Measurements from ENCODE around the gene SLX4IP. TPM values are rescaled to one million over a fixed set of nuclear protein-coding genes. Genes with fewer than 3 reads are reported as not detected.
A peak's percentile ranks its signal among the peaks of the same experiment; 100 is the strongest.

SLX4IP gene
- polyA plus RNA-seq, 2 of the 4 experiments (the other 2 are of a cell fraction): 3.4 to 7.5 TPM

DNA sequence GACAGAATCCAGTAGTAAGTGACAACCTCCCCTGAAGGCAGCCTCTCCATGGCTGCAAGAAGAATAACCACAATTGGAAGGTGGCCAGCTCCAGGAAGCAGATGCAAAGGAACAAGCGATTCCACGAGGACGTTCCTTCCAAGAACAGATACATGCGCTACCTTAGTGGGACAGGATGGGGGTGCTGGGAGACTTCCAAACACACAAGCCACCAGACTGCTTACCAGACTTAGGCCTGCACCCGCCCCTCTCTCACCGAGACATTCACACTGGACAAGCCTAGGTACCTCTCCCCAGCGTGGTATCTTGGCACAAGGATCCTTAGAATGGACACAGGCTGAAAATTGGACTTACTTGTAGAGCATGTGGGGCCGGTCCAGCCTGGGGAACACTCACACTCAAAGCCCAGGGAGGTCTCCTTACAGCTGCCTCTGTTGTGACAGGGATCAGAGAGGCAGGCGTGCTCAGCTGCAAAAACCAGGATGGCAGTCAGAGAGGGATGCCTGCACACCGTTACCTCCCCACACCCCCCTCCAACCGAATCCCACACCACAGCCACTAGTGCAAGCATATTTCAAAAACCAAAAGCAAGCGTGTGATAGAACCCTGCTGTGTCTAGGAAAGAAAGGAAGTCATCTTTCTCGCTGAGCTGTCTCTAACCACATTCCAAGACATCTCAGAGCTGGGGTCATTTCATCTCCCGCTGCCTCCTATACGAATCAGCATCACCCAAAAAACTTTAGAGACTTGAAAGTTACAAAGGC lies 216.3 kb downstream of the SLX4IP start:
- TF ChIP-seq KDM1A (IDR thresholded peaks at IDR 0.05; ENCODE audit: low read depth) (no peak), MAZ (IDR thresholded peaks at IDR 0.05; ENCODE audit: borderline replicate concordance, low read depth, low read length) (no peak), MYC (IDR thresholded peaks at IDR 0.05; ENCODE audit: borderline replicate concordance, low read length) (no peak), NPAS2 (CRISPR knock-in tag; IDR thresholded peaks at IDR 0.05; ENCODE audit: borderline replicate concordance) (no peak), RFX5 (IDR thresholded peaks at IDR 0.05) (no peak), POLR2AphosphoS2 (conservative IDR thresholded peaks at IDR 0.05; ENCODE audit: low read length) (0 out of 2 replicates have a peak, but pooled peaks have one; percentile 45), POLR2A (IDR thresholded peaks at IDR 0.05; ENCODE audit: low read length) (no peak), EHF (CRISPR knock-in tag; IDR thresholded peaks at IDR 0.05) (no peak), RARB (CRISPR knock-in tag; IDR thresholded peaks at IDR 0.05) (no peak), FOSL2 (IDR thresholded peaks at IDR 0.05) (no peak), FOSL2 (CRISPR knock-in tag; IDR thresholded peaks at IDR 0.05) (no peak), RAD21 (conservative IDR thresholded peaks at IDR 0.05 in 1 of 2, IDR thresholded peaks at IDR 0.05 in 1 of 2) (peak in 1 of 2 experiments; percentile 14; a peak in 1 of 5 replicates)
- TF ChIP-seq, protein P1, sequence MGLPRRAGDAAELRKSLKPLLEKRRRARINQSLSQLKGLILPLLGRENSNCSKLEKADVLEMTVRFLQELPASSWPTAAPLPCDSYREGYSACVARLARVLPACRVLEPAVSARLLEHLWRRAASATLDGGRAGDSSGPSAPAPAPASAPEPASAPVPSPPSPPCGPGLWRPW (IDR thresholded peaks at IDR 0.05): no peak
- POLR2A ChIA-PET: no interaction called here
- CTCF ChIA-PET: interaction anchor here (1.2 to 4.1 kb wide), 5 partner anchors 12 to 892 kb away, joined by 3 to 19 read pairs (median 4); no protein-coding TSS in a partner anchor
- Histone ChIP-seq H3K27ac (0 out of 6 replicates have a peak overlapping the region, but pooled peaks of 1 of the 2 experiments have one; percentile 2), H3K4me2 (no peak overlapping the region), H3K4me1 (peaks cover 26% of the 10 kb centered on the region; the same call in 2 of the 3 replicates), H3K9me3 (no peaks in the 10 kb centered on the region), H3K4me3 (no peak overlapping the region)
- FAIRE-seq (no peak), ATAC-seq (peak in 1 of 2 experiments; percentile 19; a peak in 3 of 6 replicates), DNase-seq (ENCODE audit: low read depth in 1 of 2, low spot score in 1 of 2) (no peak)
- WGBS (ENCODE audit: missing lambda C conversion rate): 92% methylated on average over 15 of the region's 15 CpGs

DNA sequence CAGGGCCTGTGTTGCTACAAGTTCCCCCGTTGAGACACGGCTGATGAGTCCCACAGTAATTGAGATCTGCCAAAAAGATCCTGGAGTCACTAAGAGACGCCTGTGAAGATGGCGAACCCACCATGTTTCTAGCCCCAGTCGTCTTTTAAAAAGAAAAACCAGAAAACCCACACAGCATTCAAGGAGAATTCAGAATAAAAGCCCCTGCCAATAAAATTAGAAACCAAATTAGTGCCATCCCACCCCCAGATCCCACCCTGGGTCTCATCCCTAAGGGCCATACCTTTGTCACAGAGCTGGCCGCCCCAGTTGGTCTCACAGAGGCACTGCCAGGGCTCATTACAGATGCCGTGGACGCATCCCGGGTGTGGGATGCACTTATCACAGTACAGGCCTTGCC lies 217.1 kb downstream of the SLX4IP start:
- no peak overlapping the region for H3K4me3 ChIP-seq
- FAIRE-seq: no peak
- no peak for DNase-seq (ENCODE audit: low read depth in 1 of 2, low spot score in 1 of 2)
- H3K27ac ChIP-seq: no peak overlapping the region
- no peak for ATAC-seq
- H3K4me1 ChIP-seq: peaks cover 34% of the 10 kb centered on the region; the same call in 2 of the 3 replicates
- no peak overlapping the region for H3K4me2 ChIP-seq
- ChIA-PET CTCF (interaction anchor here (0.6 to 4.1 kb wide), 5 partner anchors 12 to 891 kb away, joined by 3 to 19 read pairs (median 4); no protein-coding TSS in a partner anchor), POLR2A (no interaction called here)
- no peak for TF ChIP-seq KDM5A (IDR thresholded peaks at IDR 0.05)
- TF ChIP-seq NPAS2 (CRISPR knock-in tag; IDR thresholded peaks at IDR 0.05; ENCODE audit: borderline replicate concordance): no peak
- TF ChIP-seq EP300 (IDR thresholded peaks at IDR 0.05): no peak
- TF ChIP-seq, protein P2, sequence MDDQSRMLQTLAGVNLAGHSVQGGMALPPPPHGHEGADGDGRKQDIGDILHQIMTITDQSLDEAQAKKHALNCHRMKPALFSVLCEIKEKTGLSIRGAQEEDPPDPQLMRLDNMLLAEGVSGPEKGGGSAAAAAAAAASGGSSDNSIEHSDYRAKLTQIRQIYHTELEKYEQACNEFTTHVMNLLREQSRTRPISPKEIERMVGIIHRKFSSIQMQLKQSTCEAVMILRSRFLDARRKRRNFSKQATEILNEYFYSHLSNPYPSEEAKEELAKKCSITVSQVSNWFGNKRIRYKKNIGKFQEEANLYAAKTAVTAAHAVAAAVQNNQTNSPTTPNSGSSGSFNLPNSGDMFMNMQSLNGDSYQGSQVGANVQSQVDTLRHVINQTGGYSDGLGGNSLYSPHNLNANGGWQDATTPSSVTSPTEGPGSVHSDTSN (IDR thresholded peaks at IDR 0.05): no peak
- TF ChIP-seq, protein P3, sequence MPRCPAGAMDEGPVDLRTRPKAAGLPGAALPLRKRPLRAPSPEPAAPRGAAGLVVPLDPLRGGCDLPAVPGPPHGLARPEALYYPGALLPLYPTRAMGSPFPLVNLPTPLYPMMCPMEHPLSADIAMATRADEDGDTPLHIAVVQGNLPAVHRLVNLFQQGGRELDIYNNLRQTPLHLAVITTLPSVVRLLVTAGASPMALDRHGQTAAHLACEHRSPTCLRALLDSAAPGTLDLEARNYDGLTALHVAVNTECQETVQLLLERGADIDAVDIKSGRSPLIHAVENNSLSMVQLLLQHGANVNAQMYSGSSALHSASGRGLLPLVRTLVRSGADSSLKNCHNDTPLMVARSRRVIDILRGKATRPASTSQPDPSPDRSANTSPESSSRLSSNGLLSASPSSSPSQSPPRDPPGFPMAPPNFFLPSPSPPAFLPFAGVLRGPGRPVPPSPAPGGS (IDR thresholded peaks at IDR 0.05): no peak
- no peak for TF ChIP-seq ESRRA (IDR thresholded peaks at IDR 0.05; ENCODE audit: borderline replicate concordance, low read length)
- TF ChIP-seq HOXA7 (CRISPR knock-in tag; IDR thresholded peaks at IDR 0.05): no peak
- TF ChIP-seq FOXS1 (CRISPR knock-in tag; IDR thresholded peaks at IDR 0.05): no peak
- TF ChIP-seq RFX5 (IDR thresholded peaks at IDR 0.05): no peak
- TF ChIP-seq TP53 (CRISPR knock-in tag; IDR thresholded peaks at IDR 0.05): no peak
- WGBS (ENCODE audit: missing lambda C conversion rate): 95% methylated on average over 9 of the region's 9 CpGs
- H3K9me3 ChIP-seq: no peaks in the 10 kb centered on the region
